ENCODE measurements around the gene C19orf38.

The C19orf38 gene

DNA sequence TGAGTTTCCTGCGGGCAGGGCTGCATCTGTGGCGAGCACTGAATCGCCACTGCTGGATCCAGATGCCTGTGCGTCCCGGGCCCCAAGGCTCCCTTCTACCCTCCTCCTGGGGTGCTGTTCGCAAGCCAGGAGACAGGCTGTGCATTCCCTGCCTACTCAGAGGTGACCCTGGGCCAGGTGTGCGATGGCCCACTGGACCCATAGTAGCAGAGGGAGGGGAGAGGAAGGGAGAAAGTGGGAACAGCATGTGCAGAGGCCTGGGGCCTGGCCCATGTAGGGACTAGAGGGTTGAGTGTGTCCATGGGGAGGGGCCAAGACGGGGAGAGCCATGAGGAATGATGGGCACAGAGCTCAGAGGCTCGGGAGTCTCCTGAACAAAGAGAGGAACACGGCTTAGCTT, 50.4 kb downstream of the C19orf38 start:
- no peaks in the 10 kb centered on the region for H3K27me3 ChIP-seq
- no peaks in the 10 kb centered on the region for H3K36me3 ChIP-seq
- no peak for DNase-seq
- peaks cover 8% of the 10 kb centered on the region for H3K4me1 ChIP-seq
- no peaks in the 10 kb centered on the region for H3K9me3 ChIP-seq
- TF ChIP-seq CTCF (IDR thresholded peaks at IDR 0.05; ENCODE audit: low read depth, low read length), result no peak
- no peak overlapping the region for H3K4me3 ChIP-seq (ENCODE audit: low read depth, low read length)

GRCh38 chr19:10899151-10899653, 51.0 kb downstream of the C19orf38 start:
- H3K36me3 ChIP-seq, result no peaks in the 10 kb centered on the region
- no peaks in the 10 kb centered on the region for H3K27me3 ChIP-seq
- H3K4me1 ChIP-seq, result peaks cover 8% of the 10 kb centered on the region
- TF ChIP-seq CTCF (IDR thresholded peaks at IDR 0.05; ENCODE audit: low read depth, low read length), result no peak
- no peak overlapping the region for H3K4me3 ChIP-seq (ENCODE audit: low read depth, low read length)
- no peaks in the 10 kb centered on the region for H3K9me3 ChIP-seq
- peak; percentile 76 for DNase-seq

DNA sequence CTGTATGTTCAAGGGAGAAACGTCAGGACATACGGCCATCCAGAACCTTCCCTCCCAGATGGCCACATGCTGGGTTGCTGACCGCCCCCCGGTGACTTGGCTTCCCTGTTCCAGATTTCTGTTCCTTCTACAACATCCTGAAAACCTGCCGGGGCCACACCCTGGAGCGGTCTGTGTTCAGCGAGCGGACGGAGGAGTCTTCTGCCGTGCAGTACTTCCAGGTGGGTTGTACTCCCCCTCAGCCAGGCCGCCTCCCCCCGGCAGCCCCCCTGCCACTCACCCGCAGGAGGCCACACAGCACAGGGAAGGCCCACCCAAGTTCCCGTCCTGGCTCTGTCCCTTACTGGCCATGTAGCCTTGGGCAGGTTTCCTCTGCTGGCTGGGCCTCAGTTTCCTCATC, 59.7 kb downstream of the C19orf38 start:
- H3K36me3 ChIP-seq, result peaks cover 34% of the 10 kb centered on the region
- no peaks in the 10 kb centered on the region for H3K9me3 ChIP-seq
- no peak for DNase-seq
- TF ChIP-seq CTCF (IDR thresholded peaks at IDR 0.05; ENCODE audit: low read depth, low read length), result no peak
- H3K4me3 ChIP-seq (ENCODE audit: low read depth, low read length), result no peak overlapping the region
- H3K27me3 ChIP-seq, result no peaks in the 10 kb centered on the region
- H3K4me1 ChIP-seq, result no peaks in the 10 kb centered on the region

GRCh38 chr19:10908380-10908960, 60.3 kb downstream of the C19orf38 start:
- no peak for TF ChIP-seq CTCF (IDR thresholded peaks at IDR 0.05; ENCODE audit: low read depth, low read length)
- H3K36me3 ChIP-seq, result peaks cover 38% of the 10 kb centered on the region
- no peak for DNase-seq
- no peak overlapping the region for H3K4me3 ChIP-seq (ENCODE audit: low read depth, low read length)
- no peaks in the 10 kb centered on the region for H3K27me3 ChIP-seq
- no peaks in the 10 kb centered on the region for H3K9me3 ChIP-seq
- H3K4me1 ChIP-seq, result no peaks in the 10 kb centered on the region

DNA sequence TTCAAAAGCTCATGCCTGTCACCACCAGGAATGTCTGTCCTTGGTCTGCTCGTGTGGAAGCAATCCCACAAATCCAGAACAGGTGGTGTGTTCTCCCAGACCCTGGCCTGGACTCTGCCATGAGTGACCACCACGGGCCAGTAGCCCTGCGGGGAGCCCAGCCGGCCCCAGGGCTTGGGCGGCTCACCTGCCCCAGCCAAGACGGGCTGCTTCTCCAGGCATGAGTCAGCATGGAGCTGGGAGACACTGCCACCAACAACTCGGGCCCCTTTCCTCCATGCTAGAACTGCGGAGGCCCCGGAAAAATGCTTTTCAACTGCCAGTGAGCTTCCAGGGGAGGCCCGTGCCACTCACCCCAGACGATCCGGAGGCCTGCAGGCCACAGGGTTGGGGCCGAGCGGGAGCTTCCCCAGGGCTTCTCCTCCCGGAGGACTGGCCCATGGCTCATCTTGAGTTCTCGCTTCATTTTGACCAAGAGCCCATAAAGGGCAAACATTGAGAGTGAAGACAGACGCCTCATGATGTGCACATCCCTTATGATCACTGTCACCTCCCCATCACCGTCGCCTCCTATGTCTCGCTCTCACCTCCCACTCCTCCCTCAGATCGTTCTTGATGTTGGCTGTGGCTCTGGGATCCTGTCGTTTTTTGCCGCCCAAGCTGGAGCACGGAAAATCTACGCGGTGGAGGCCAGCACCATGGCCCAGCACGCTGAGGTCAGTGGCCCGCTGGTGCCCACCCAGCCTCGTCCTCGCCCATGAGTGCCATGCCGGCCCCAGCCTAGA, 63.6 kb downstream of the C19orf38 start:
- Histone ChIP-seq H3K27me3 (no peaks in the 10 kb centered on the region), H3K36me3 (peaks cover 44% of the 10 kb centered on the region), H3K9me3 (no peaks in the 10 kb centered on the region), H3K4me1 (no peaks in the 10 kb centered on the region), H3K4me3 (ENCODE audit: low read depth, low read length) (no peak overlapping the region)
- no peak for DNase-seq
- no peak for TF ChIP-seq CTCF (IDR thresholded peaks at IDR 0.05; ENCODE audit: low read depth, low read length)

- Histone ChIP-seq H3K4me3 (ENCODE audit: low read depth, low read length) (no peak overlapping the region), H3K4me1 (no peaks in the 10 kb centered on the region), H3K27me3 (no peaks in the 10 kb centered on the region), H3K36me3 (peaks cover 44% of the 10 kb centered on the region), H3K9me3 (no peaks in the 10 kb centered on the region)
- no peak for TF ChIP-seq CTCF (IDR thresholded peaks at IDR 0.05; ENCODE audit: low read depth, low read length)
- no peak for DNase-seq
Observed at GRCh38 chr19:10912619-10913018, 64.4 kb downstream of the C19orf38 start.
